Measurements from ENCODE around the gene LCMT1. TPM values are rescaled to one million over a fixed set of nuclear protein-coding genes. Genes with fewer than 3 reads are reported as not detected.
A peak's percentile ranks its signal among the peaks of the same experiment; 100 is the strongest.
"Not testable (repeated sequence)": the region's sequence is repeated elsewhere in the genome, so short reads cannot be mapped to it uniquely, and the experiment has no call there.

Gene LCMT1
- polyA plus RNA-seq, 1 donor: 72.3 TPM

- Histone ChIP-seq H3K27ac (ENCODE audit: low read length) (no peak overlapping the region), H3K36me3 (ENCODE audit: control insufficient read depth, insufficient read depth, low read length) (peaks cover 57% of the 10 kb centered on the region), H3K9me3 (ENCODE audit: control insufficient read depth, low read depth, low read length) (no peaks in the 10 kb centered on the region), H3K4me1 (ENCODE audit: control insufficient read depth, insufficient read depth, low read length) (no peaks in the 10 kb centered on the region), H3K27me3 (ENCODE audit: control insufficient read depth, insufficient read depth, low read length) (no peaks in the 10 kb centered on the region), H3K4me3 (ENCODE audit: low read length) (no peak overlapping the region)
- 100% methylated on average over 1 of the region's 1 CpG for WGBS (ENCODE audit: insufficient coverage, low lambda C conversion rate)
- DNase-seq: no peak
These were observed 52.1 kb downstream of the LCMT1 start for GRCh38 chr16:25163683-25164082.

- no peaks in the 10 kb centered on the region for H3K9me3 ChIP-seq (ENCODE audit: control insufficient read depth, low read depth, low read length)
- no peaks in the 10 kb centered on the region for H3K27me3 ChIP-seq (ENCODE audit: control insufficient read depth, insufficient read depth, low read length)
- 100% methylated on average over 1 of the region's 5 CpGs for WGBS (ENCODE audit: insufficient coverage, low lambda C conversion rate)
- H3K4me3 ChIP-seq (ENCODE audit: low read length): no peak overlapping the region
- DNase-seq: no peak
- no peaks in the 10 kb centered on the region for H3K4me1 ChIP-seq (ENCODE audit: control insufficient read depth, insufficient read depth, low read length)
- peaks cover 66% of the 10 kb centered on the region for H3K36me3 ChIP-seq (ENCODE audit: control insufficient read depth, insufficient read depth, low read length)
- H3K27ac ChIP-seq (ENCODE audit: low read length): no peak overlapping the region
These were observed 53.7 kb downstream of the LCMT1 start for GRCh38 chr16:25165284-25165683.

- not testable (repeated sequence) for H3K9me3 ChIP-seq (ENCODE audit: control insufficient read depth, low read depth, low read length); DNase-seq; H3K27me3 ChIP-seq (ENCODE audit: control insufficient read depth, insufficient read depth, low read length); H3K27ac ChIP-seq (ENCODE audit: low read length); H3K4me3 ChIP-seq (ENCODE audit: low read length); H3K4me1 ChIP-seq (ENCODE audit: control insufficient read depth, insufficient read depth, low read length)
- WGBS (ENCODE audit: insufficient coverage, low lambda C conversion rate): no CpG with 5 or more reads among the region's 9 CpGs
- H3K36me3 ChIP-seq (ENCODE audit: control insufficient read depth, insufficient read depth, low read length): peaks cover 79% of the 10 kb centered on the region
These were observed 56.4 kb downstream of the LCMT1 start for GRCh38 chr16:25167920-25168319.

GRCh38 chr16:25171390-25171789 is 59.8 kb downstream of the LCMT1 start:
- H3K9me3 ChIP-seq (ENCODE audit: control insufficient read depth, low read depth, low read length): no peaks in the 10 kb centered on the region
- H3K27ac ChIP-seq (ENCODE audit: low read length): no peak overlapping the region
- no peaks in the 10 kb centered on the region for H3K27me3 ChIP-seq (ENCODE audit: control insufficient read depth, insufficient read depth, low read length)
- peaks cover 59% of the 10 kb centered on the region for H3K36me3 ChIP-seq (ENCODE audit: control insufficient read depth, insufficient read depth, low read length)
- no peak overlapping the region for H3K4me3 ChIP-seq (ENCODE audit: low read length)
- no peak for DNase-seq
- no peaks in the 10 kb centered on the region for H3K4me1 ChIP-seq (ENCODE audit: control insufficient read depth, insufficient read depth, low read length)
- WGBS (ENCODE audit: insufficient coverage, low lambda C conversion rate): 100% methylated on average over 1 of the region's 5 CpGs

- H3K27ac ChIP-seq (ENCODE audit: low read length): no peak overlapping the region
- no peaks in the 10 kb centered on the region for H3K27me3 ChIP-seq (ENCODE audit: control insufficient read depth, insufficient read depth, low read length)
- H3K9me3 ChIP-seq (ENCODE audit: control insufficient read depth, low read depth, low read length): no peaks in the 10 kb centered on the region
- peaks cover 5% of the 10 kb centered on the region for H3K4me1 ChIP-seq (ENCODE audit: control insufficient read depth, insufficient read depth, low read length)
- H3K36me3 ChIP-seq (ENCODE audit: control insufficient read depth, insufficient read depth, low read length): peaks cover 48% of the 10 kb centered on the region
- DNase-seq: no peak
- no CpG with 5 or more reads among the region's 8 CpGs for WGBS (ENCODE audit: insufficient coverage, low lambda C conversion rate)
- H3K4me3 ChIP-seq (ENCODE audit: low read length): no peak overlapping the region
These were observed 61.3 kb downstream of the LCMT1 start for GRCh38 chr16:25172831-25173230.

GRCh38 chr16:25174285-25174684 is 62.7 kb downstream of the LCMT1 start:
- Histone ChIP-seq H3K36me3 (ENCODE audit: control insufficient read depth, insufficient read depth, low read length) (peaks cover 44% of the 10 kb centered on the region), H3K9me3 (ENCODE audit: control insufficient read depth, low read depth, low read length) (no peaks in the 10 kb centered on the region), H3K27me3 (ENCODE audit: control insufficient read depth, insufficient read depth, low read length) (no peaks in the 10 kb centered on the region), H3K4me3 (ENCODE audit: low read length) (no peak overlapping the region), H3K27ac (ENCODE audit: low read length) (no peak overlapping the region), H3K4me1 (ENCODE audit: control insufficient read depth, insufficient read depth, low read length) (peaks cover 9% of the 10 kb centered on the region)
- 87% methylated on average over 2 of the region's 2 CpGs for WGBS (ENCODE audit: insufficient coverage, low lambda C conversion rate)
- no peak for DNase-seq

- no peaks in the 10 kb centered on the region for H3K27me3 ChIP-seq (ENCODE audit: control insufficient read depth, insufficient read depth, low read length)
- WGBS (ENCODE audit: insufficient coverage, low lambda C conversion rate): no CpG with 5 or more reads among the region's 7 CpGs
- H3K36me3 ChIP-seq (ENCODE audit: control insufficient read depth, insufficient read depth, low read length): peaks cover 31% of the 10 kb centered on the region
- H3K4me3 ChIP-seq (ENCODE audit: low read length): no peak overlapping the region
- peak in 1 of 2 donors; percentile 24 for DNase-seq
- no peak overlapping the region for H3K27ac ChIP-seq (ENCODE audit: low read length)
- no peaks in the 10 kb centered on the region for H3K9me3 ChIP-seq (ENCODE audit: control insufficient read depth, low read depth, low read length)
- peaks cover 9% of the 10 kb centered on the region for H3K4me1 ChIP-seq (ENCODE audit: control insufficient read depth, insufficient read depth, low read length)
These were observed 64.6 kb downstream of the LCMT1 start for GRCh38 chr16:25176136-25176535.

- no CpG with 5 or more reads among the region's 3 CpGs for WGBS (ENCODE audit: insufficient coverage, low lambda C conversion rate)
- peak overlapping the region; percentile 88 for H3K27ac ChIP-seq (ENCODE audit: low read length)
These were observed 65.9 kb downstream of the LCMT1 start for GRCh38 chr16:25177512-25177830.

GRCh38 chr16:25177831-25178688 is 66.5 kb downstream of the LCMT1 start:
- no peaks in the 10 kb centered on the region for H3K27me3 ChIP-seq (ENCODE audit: control insufficient read depth, insufficient read depth, low read length)
- H3K9me3 ChIP-seq (ENCODE audit: control insufficient read depth, low read depth, low read length): no peaks in the 10 kb centered on the region
- DNase-seq: peak; percentile 90 to 92
- WGBS (ENCODE audit: insufficient coverage, low lambda C conversion rate): no CpG with 5 or more reads among the region's 20 CpGs
- H3K4me1 ChIP-seq (ENCODE audit: control insufficient read depth, insufficient read depth, low read length): peaks cover 9% of the 10 kb centered on the region
- H3K36me3 ChIP-seq (ENCODE audit: control insufficient read depth, insufficient read depth, low read length): peaks cover 16% of the 10 kb centered on the region
- no peak overlapping the region for H3K4me3 ChIP-seq (ENCODE audit: low read length)
- H3K27ac ChIP-seq (ENCODE audit: low read length): peak overlapping the region; percentile 88

More at GRCh38 chr16:25177512-25177830, 65.9 kb downstream of the LCMT1 start:
- DNase-seq: peak; percentile 75 to 87
- Histone ChIP-seq H3K4me1 (ENCODE audit: control insufficient read depth, insufficient read depth, low read length) (peaks cover 9% of the 10 kb centered on the region), H3K4me3 (ENCODE audit: low read length) (no peak overlapping the region), H3K27me3 (ENCODE audit: control insufficient read depth, insufficient read depth, low read length) (no peaks in the 10 kb centered on the region), H3K36me3 (ENCODE audit: control insufficient read depth, insufficient read depth, low read length) (peaks cover 22% of the 10 kb centered on the region), H3K9me3 (ENCODE audit: control insufficient read depth, low read depth, low read length) (no peaks in the 10 kb centered on the region)

- not testable (repeated sequence) for H3K4me1 ChIP-seq (ENCODE audit: control insufficient read depth, insufficient read depth, low read length); H3K36me3 ChIP-seq (ENCODE audit: control insufficient read depth, insufficient read depth, low read length); H3K27me3 ChIP-seq (ENCODE audit: control insufficient read depth, insufficient read depth, low read length); H3K27ac ChIP-seq (ENCODE audit: low read length); DNase-seq; H3K9me3 ChIP-seq (ENCODE audit: control insufficient read depth, low read depth, low read length); H3K4me3 ChIP-seq (ENCODE audit: low read length)
- WGBS (ENCODE audit: insufficient coverage, low lambda C conversion rate): 100% methylated on average over 1 of the region's 6 CpGs
These were observed 69.7 kb downstream of the LCMT1 start for GRCh38 chr16:25181236-25181635.

- Histone ChIP-seq H3K4me3 (ENCODE audit: low read length) (no peak overlapping the region), H3K9me3 (ENCODE audit: control insufficient read depth, low read depth, low read length) (no peaks in the 10 kb centered on the region), H3K27me3 (ENCODE audit: control insufficient read depth, insufficient read depth, low read length) (no peaks in the 10 kb centered on the region), H3K27ac (ENCODE audit: low read length) (no peak overlapping the region), H3K4me1 (ENCODE audit: control insufficient read depth, insufficient read depth, low read length) (no peaks in the 10 kb centered on the region), H3K36me3 (ENCODE audit: control insufficient read depth, insufficient read depth, low read length) (no peaks in the 10 kb centered on the region)
- 63% methylated on average over 1 of the region's 3 CpGs for WGBS (ENCODE audit: insufficient coverage, low lambda C conversion rate)
- no peak for DNase-seq
These were observed 73.2 kb downstream of the LCMT1 start for GRCh38 chr16:25184771-25185170.
